Sigmoid colon (tissue), 7 donors: ENCODE measurements around the gene CD74. TPM values are rescaled to one million over a fixed set of nuclear protein-coding genes. Genes with fewer than 3 reads are reported as not detected.

Experiments used
- DNase-seq: peaks from one replicate; pipeline ENCODE4 v3.0.0-alpha.2; 2019
- H3K27ac ChIP-seq, 4 donors: fragments of 200-600 bp; sonication (generic); one replicate each; pipeline ENCODE4 v1.5.1; 2016 to 2019; ENCODE audit warnings: mild to moderate bottlenecking in 1 of 4
- H3K27me3 ChIP-seq, 3 donors: fragments of 200-600 bp; sonication (generic); one replicate each; pipeline ENCODE4 v1.5.1; 2019; ENCODE audit warnings: mild to moderate bottlenecking in 1 of 3
- H3K36me3 ChIP-seq, 4 donors: fragments of 200-600 bp; sonication (generic); one replicate each; pipeline ENCODE4 v1.5.1; 2016 to 2019
- H3K4me1 ChIP-seq, 4 donors: fragments of 200-600 bp; sonication (generic); one replicate each; pipeline ENCODE4 v1.5.1; 2017 to 2019
- H3K4me3 ChIP-seq, 4 donors: fragments of 200-600 bp; sonication (generic); one replicate each; pipeline ENCODE4 v1.5.1; 2017 to 2019; ENCODE audit warnings: mild to moderate bottlenecking in 2 of 4, moderate library complexity in 1 of 4
- H3K9me3 ChIP-seq, 4 donors: fragments of 200-600 bp in 3 of 4; sonication (generic) in 3 of 4; one replicate each; pipeline versions ENCODE4 v1.5.1 to v1.6.1; 2013 to 2019
- CTCF ChIP-seq, 4 experiments: fragments of 450-650 bp in 3 of 4; fragments of 200-600 bp in 1 of 4; IDR thresholded peaks; one replicate each; pipeline ENCODE4 v1.5.1; 2016 to 2019; ENCODE audit warnings: antibody characterized with exemption in 4 of 4, mild to moderate bottlenecking in 3 of 4, moderate library complexity in 2 of 4
- EP300 ChIP-seq, 4 donors: sonication (generic); formaldehyde crosslinking; IDR thresholded peaks; one replicate each; pipeline ENCODE4 v1.6.1; 2017; ENCODE audit warnings: antibody characterized with exemption in 4 of 4
- POLR2A ChIP-seq, 2 donors: fragments of 450-650 bp; IDR thresholded peaks; one replicate each; pipeline ENCODE4 v1.6.1; 2016; ENCODE audit warnings: antibody characterized with exemption in 2 of 2, mild to moderate bottlenecking in 2 of 2, moderate library complexity in 2 of 2
- POLR2AphosphoS5 ChIP-seq, 4 donors: sonication (generic); formaldehyde crosslinking; IDR thresholded peaks; one replicate each; pipeline ENCODE4 v1.6.1; 2017; ENCODE audit warnings: antibody characterized with exemption in 4 of 4
- WGBS, 2 donors: extraction: QIAGEN DNeasy Blood & Tissue Kit; methylation state at CpG; one replicate each; pipeline ENCODE4 v1.1.7; 2013; 5-methylcytosine and 5-hydroxymethylcytosine counted together
- intact Hi-C: fragments of 100-400 bp; cut with DNase I; formaldehyde crosslinking; loops from one replicate; pipeline ENCODE4 v1.15.1; 2023
- polyA plus RNA-seq, 3 donors: library from polyadenylated mRNA; stranded (reverse); fragments of 200-250 nt; gene quantifications; one replicate each; pipeline ENCODE4 v1.2.3, GENCODE V29; 2013
- total RNA-seq, 4 donors: library from RNA; depleted of rRNA; stranded (reverse); fragments of >200 nt; gene quantifications; one replicate each; pipeline ENCODE4 v1.1.0, GENCODE V29; 2016
- donor health status: healthy with polysubstance abuse.
- donor health status: Bipolar disorder and iron deficiency.
- donor health status: healthy.

Gene CD74
- 100 to 1,000 TPM; 176 to 362 (median 199) TPM for total RNA-seq
- polyA plus RNA-seq: 1,000 to 10,000 TPM in 1 of 3 donors, 100 to 1,000 TPM in 2; 208 to 2,186 (median 596) TPM

GRCh38 chr5:150412319-150413175 is at the start of gene CD74:
TSS of gene CD74 (minus strand) at chr5:150412910. CDS start at chr5:150412749, 161 bp downstream.
- 2 to 6% methylated on average over 20 of the region's 20 CpGs for WGBS, 2 donors
- peak within 1 kb of the TSS; percentile 13 to 48 (median 39) for H3K4me3 ChIP-seq
- intact Hi-C loops: no loop called here
- H3K27me3 ChIP-seq: no peaks in the 10 kb centered on the region
- peaks cover 0 to 16% (median 7%) of the 10 kb centered on the region in 4 donors for H3K4me1 ChIP-seq
- no peak for TF ChIP-seq EP300 (IDR thresholded peaks at IDR 0.05)
- TF ChIP-seq CTCF (IDR thresholded peaks at IDR 0.05): no peak
- peak; percentile 43 to 83 (median 81) for TF ChIP-seq POLR2AphosphoS5 (IDR thresholded peaks at IDR 0.05)
- no peak for TF ChIP-seq POLR2A (IDR thresholded peaks at IDR 0.05)
- peak; percentile 89 for DNase-seq
- no peaks in the 10 kb centered on the region for H3K36me3 ChIP-seq
- peak within 1 kb of the TSS; percentile 73 to 83 (median 80) for H3K27ac ChIP-seq
- no peaks in the 10 kb centered on the region for H3K9me3 ChIP-seq

GRCh38 chr5:150461231-150461630 is 48.5 kb upstream of the CD74 start:
- TF ChIP-seq CTCF (IDR thresholded peaks at IDR 0.05) (no peak), POLR2A (IDR thresholded peaks at IDR 0.05) (no peak), POLR2AphosphoS5 (IDR thresholded peaks at IDR 0.05) (no peak), EP300 (IDR thresholded peaks at IDR 0.05) (no peak)
- Histone ChIP-seq H3K27me3 (no peaks in the 10 kb centered on the region), H3K36me3 (no peaks in the 10 kb centered on the region), H3K4me3 (no peak overlapping the region), H3K9me3 (no peaks in the 10 kb centered on the region), H3K4me1 (peaks cover 0 to 20% (median 10%) of the 10 kb centered on the region in 4 donors), H3K27ac (no peak overlapping the region)
- 35 to 55% methylated on average over 2 of the region's 2 CpGs for WGBS, 2 donors
- no peak for DNase-seq
- intact Hi-C loops: no loop called here

- Histone ChIP-seq H3K4me1 (peaks cover 0 to 20% (median 10%) of the 10 kb centered on the region in 4 donors), H3K4me3 (no peak overlapping the region), H3K36me3 (no peaks in the 10 kb centered on the region), H3K9me3 (no peaks in the 10 kb centered on the region), H3K27ac (no peak overlapping the region), H3K27me3 (no peaks in the 10 kb centered on the region)
- WGBS, 2 donors: 54 to 59% methylated on average over 2 of the region's 2 CpGs
- TF ChIP-seq POLR2AphosphoS5 (IDR thresholded peaks at IDR 0.05) (no peak), CTCF (IDR thresholded peaks at IDR 0.05) (no peak), POLR2A (IDR thresholded peaks at IDR 0.05) (no peak), EP300 (IDR thresholded peaks at IDR 0.05) (no peak)
- DNase-seq: no peak
- intact Hi-C loops: no loop called here
These were observed 48.1 kb upstream of the CD74 start for GRCh38 chr5:150460781-150461180.

GRCh38 chr5:150458802-150459557 is 46.3 kb upstream of the CD74 start:
- Histone ChIP-seq H3K27ac (peak overlapping the region in 2 of 4 donors; percentile 3 to 41), H3K4me3 (peak overlapping the region in 2 of 4 donors; percentile 13 to 34), H3K36me3 (no peaks in the 10 kb centered on the region), H3K27me3 (no peaks in the 10 kb centered on the region), H3K4me1 (peaks cover 0 to 12% (median 8%) of the 10 kb centered on the region in 4 donors), H3K9me3 (no peaks in the 10 kb centered on the region)
- 17 to 22% methylated on average over 36 of the region's 36 CpGs for WGBS, 2 donors
- peak; percentile 51 to 92 (median 60) for TF ChIP-seq CTCF (IDR thresholded peaks at IDR 0.05)
- TF ChIP-seq POLR2A (IDR thresholded peaks at IDR 0.05): no peak
- no peak for TF ChIP-seq EP300 (IDR thresholded peaks at IDR 0.05)
- intact Hi-C loops: loop anchor here (1.0 to 5.0 kb wide), 4 partner anchors 64 to 388 kb away; partner anchors contain the start of gene IRGM
- DNase-seq: peak; percentile 88
